GM18867 (cell line): ENCODE results near the gene CD80.
A peak's percentile ranks its signal among the peaks of the same experiment; 100 is the strongest.

ENCODE experiments used
- ATAC-seq: cut with Tn5 transposase; IDR thresholded peaks from one replicate; pipeline ENCODE4 v1.9.1; 2021; ENCODE audit warnings: mild to moderate bottlenecking, moderate library complexity; ENCODE audit not compliant: unreplicated experiment

Gene CD80

DNA sequence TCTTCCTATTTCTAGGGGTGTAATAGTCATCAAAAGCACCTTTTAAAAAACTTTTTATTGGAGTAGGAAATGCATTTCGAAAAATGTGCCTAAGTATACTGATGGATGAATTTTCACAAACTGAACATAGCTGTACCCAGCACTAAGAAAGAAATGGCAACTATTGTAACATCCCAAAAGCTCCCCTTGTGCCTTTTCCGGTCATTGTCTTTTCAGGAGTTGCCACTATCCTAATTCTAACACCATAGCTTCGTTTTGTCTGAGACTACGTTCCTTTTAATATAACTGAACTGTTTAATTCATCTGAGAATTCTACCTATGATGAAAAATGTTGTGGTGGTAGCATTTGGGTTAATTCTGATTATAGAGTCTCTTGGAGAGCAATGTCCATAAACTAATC lies 59.1 kb downstream of the CD80 start:
- no peak for ATAC-seq

DNA sequence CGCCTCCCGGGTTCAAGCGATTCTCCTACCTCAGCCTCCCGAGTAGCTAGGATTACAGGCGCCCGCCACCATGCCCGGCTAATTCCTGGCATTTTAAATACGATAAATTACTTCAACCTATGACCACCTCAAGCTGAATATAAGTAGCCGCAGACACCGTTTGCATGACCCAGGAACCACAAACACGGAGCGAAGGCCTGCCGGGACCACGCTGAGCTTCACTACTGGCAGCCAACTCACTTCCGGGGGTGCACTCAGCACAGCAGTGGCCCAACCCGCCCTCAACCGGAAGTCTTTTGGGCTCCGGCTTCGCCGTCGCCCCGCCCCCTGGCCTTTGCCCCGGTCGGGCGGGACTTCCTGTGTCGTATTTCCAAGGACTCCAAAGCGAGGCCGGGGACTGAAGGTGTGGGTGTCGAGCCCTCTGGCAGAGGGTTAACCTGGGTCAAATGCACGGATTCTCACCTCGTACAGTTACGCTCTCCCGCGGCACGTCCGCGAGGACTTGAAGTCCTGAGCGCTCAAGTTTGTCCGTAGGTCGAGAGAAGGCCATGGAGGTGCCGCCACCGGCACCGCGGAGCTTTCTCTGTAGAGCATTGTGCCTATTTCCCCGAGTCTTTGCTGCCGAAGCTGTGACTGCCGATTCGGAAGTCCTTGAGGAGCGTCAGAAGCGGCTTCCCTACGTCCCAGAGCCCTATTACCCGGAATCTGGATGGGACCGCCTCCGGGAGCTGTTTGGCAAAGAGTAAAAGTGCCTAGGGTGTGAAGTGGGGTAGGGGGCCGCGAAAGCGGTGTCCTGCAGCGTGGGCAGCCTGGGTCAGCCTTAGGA lies 61.0 kb downstream of the CD80 start, which contains the start of gene TIMMDC1:
Gene TIMMDC1 (plus strand): TSS at position 362 of the 826 bp plus-strand sequence. CDS start 187 bp downstream, at position 549.
- ATAC-seq: peak; percentile 99

DNA sequence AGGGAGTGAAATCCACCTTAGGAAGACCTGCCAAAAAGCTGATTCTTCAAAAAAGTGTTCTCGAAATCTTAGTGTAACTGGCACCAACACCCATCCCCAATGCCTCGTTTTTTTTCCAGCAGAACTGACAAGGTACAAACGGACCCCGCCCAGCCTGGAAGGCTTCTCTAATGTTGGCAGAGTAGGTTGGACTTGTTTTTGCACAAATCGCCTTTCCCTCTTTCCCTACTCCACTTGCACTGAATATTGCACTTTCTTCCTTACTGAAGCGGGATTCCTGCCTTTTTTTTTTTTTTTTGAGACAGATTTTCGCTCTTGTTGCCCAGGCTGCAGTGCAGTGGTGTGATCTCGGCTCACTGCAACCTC lies 61.6 kb downstream of the CD80 start:
- ATAC-seq: peak; percentile 14

DNA sequence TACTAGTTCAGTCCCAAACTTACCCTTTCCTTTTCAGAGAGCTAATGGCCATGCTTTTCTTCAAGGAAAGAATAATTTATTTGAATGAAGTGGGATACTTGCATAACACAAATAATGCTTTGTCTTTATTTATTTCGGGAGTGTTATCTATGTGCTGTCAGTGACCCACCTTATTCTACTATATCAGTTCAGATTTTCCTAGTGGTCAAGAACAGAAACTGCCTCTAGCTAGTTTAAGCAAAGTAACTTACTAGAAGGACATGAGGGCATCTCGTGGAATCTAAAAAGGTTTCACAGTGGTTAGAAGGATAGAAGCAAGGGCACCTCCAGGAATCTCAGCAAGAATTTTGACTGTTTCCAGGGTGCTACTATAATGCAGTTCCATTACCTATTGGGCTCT lies 64.8 kb downstream of the CD80 start:
- no peak for ATAC-seq

DNA sequence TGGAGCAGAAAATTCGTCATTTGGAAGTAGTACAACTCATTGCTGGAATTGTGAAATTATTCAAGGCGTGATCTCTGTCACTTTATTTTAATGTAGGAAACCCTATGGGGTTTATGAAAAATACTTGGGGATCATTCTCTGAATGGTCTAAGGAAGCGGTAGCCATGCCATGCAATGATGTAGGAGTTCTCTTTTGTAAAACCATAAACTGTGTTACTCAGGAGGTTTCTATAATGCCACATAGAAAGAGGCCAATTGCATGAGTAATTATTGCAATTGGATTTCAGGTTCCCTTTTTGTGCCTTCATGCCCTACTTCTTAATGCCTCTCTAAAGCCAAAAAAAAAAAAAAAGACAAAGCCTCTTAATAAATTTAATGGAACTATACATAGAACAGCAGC lies 66.6 kb downstream of the CD80 start:
- ATAC-seq: no peak

DNA sequence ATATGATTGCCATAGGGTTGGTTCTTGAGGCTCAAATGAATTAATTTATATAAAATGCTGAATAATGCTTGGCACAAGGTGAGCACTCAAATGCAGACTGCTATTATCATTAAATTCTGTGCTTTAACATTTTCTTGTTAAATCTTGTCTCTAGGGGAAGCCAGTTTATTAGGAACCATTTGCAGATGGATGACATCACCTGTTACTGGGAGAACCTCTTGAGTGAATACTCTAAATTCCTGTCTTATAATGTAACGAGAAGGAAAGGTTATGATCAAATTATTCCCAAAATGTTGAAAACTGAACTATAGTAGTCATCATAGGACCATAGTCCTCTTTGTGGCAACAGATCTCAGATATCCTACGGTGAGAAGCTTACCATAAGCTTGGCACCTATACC lies 67.3 kb downstream of the CD80 start:
- ATAC-seq: no peak

DNA sequence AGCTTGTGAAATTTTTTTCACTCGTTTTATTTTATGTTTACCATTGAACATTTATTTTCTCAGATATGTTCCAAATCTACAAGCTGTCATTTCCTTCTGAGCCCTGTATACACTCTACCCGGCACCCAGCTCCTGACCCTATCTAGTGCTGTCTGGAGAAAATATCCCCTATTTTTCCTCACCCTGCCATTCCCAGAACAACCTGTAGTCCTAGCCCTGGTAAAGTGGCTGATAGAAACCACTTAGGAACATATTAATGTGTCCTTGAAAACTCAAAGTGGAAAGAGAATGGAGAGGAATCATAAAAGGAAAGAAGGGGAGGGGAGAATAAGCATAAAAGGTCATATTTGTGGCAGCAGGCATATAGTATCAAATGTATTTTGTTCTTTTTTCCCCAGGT lies 69.3 kb downstream of the CD80 start:
- ATAC-seq: no peak

DNA sequence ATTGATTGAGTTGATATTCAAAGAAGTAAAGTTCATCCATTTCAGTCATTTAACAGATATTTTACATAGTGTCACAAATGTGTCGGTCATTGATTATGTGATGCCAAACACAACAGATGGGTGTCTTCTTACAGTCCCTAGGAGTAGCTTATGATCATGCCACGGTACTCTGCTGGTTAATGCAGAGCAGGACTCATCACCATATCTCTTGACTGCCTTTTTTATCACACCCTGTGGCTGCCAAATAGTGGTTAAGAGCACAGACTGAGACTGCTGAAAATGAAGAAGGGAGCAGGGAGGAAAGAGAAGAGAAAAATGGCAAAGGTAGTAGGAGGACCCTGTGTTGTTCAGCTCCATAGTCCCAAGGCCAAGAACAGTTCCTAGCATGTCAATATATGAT lies 73.9 kb downstream of the CD80 start:
- no peak for ATAC-seq

DNA sequence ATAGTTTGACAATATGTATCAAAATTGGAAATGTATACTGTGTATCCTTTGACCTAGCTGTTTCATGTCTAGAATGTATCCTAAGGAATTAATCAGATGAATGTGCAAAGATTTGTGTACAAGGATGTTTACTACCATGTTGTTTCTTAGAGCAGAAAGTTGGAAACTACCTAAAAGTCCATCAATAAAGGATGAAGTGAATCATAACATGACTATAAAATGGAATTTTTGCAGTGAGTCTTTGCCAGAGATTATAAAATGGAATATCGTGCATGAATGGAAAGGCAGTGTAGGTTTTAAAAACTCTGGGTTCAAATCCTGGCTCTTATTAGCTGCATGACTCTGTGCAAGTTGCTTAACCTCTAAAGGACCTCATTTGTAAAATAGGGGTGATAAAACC lies 76.3 kb downstream of the CD80 start:
- no peak for ATAC-seq

DNA sequence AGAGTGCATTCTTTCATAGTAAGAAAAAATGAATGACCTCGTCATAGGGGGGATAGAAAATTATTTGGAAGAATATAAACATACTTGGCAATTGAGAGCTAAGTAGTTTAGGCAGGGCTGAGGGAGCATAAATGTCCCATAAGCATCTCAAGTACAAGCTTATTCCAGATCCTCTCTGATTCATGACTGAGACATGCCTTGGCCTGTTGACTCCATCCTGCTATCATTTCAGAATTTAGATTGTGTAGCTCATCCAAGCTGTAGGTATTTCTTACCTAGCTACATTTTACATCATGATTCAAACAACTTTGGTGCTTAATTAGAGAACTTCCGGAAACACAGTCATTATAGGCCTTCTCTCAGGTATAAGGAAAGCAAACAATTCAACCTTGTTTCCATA lies 78.3 kb downstream of the CD80 start:
- no peak for ATAC-seq
